HL-60 (cell line): ENCODE data around the gene ANKRD33.

Experiments
- DNase-seq, 2 experiments: peaks; one replicate each; pipeline ENCODE4 v3.0.0-alpha.2; 2010 to 2020; ENCODE audit warnings: low read depth in 1 of 2, low spot score in 1 of 2
- H3K27ac ChIP-seq: fragments of 250-450 bp; sonication (Bioruptor Pico); replicated peaks from 2 replicates; pipeline ENCODE4 v1.5.1; 2020; ENCODE audit warnings: mild to moderate bottlenecking, moderate library complexity
- H3K27me3 ChIP-seq: fragments of 250-450 bp; sonication (Bioruptor Pico); 2 replicates; pipeline ENCODE4 v1.5.1; 2021; ENCODE audit warnings: mild to moderate bottlenecking, moderate library complexity; ENCODE audit not compliant: insufficient read depth, poor library complexity, severe bottlenecking
- H3K4me3 ChIP-seq: replicated peaks from 2 replicates; pipeline ENCODE4 v1.5.1; 2011; ENCODE audit warnings: mild to moderate bottlenecking, control low read depth, low read length; ENCODE audit not compliant: insufficient read depth
- GABPA ChIP-seq: IDR thresholded peaks from 2 replicates; pipeline ENCODE4 v1.6.1; 2012; ENCODE audit warnings: low read depth
- POLR2AphosphoS5 ChIP-seq: IDR thresholded peaks from 2 replicates; pipeline ENCODE4 v1.6.1; 2012; ENCODE audit warnings: low read depth
- REST ChIP-seq: IDR thresholded peaks from 2 replicates; pipeline ENCODE4 v1.6.1; 2012; ENCODE audit warnings: low read depth; ENCODE audit not compliant: insufficient replicate concordance
- SPI1 ChIP-seq: IDR thresholded peaks from 2 replicates; pipeline ENCODE4 v1.6.1; 2012; ENCODE audit warnings: low read depth, mild to moderate bottlenecking, borderline replicate concordance
- TF ChIP-seq, protein P1 (sequence below): IDR thresholded peaks from one replicate; pipeline ENCODE4 v1.5.1; 2011; ENCODE audit warnings: low read length, control low read depth, inconsistent platforms; ENCODE audit not compliant: insufficient read depth

Gene ANKRD33

GRCh38 chr12:51847643-51848325, 40.1 kb upstream of the ANKRD33 start:
- TF ChIP-seq GABPA, result no peak
- no peak for TF ChIP-seq SPI1
- no peak for TF ChIP-seq POLR2AphosphoS5
- TF ChIP-seq, protein P1, sequence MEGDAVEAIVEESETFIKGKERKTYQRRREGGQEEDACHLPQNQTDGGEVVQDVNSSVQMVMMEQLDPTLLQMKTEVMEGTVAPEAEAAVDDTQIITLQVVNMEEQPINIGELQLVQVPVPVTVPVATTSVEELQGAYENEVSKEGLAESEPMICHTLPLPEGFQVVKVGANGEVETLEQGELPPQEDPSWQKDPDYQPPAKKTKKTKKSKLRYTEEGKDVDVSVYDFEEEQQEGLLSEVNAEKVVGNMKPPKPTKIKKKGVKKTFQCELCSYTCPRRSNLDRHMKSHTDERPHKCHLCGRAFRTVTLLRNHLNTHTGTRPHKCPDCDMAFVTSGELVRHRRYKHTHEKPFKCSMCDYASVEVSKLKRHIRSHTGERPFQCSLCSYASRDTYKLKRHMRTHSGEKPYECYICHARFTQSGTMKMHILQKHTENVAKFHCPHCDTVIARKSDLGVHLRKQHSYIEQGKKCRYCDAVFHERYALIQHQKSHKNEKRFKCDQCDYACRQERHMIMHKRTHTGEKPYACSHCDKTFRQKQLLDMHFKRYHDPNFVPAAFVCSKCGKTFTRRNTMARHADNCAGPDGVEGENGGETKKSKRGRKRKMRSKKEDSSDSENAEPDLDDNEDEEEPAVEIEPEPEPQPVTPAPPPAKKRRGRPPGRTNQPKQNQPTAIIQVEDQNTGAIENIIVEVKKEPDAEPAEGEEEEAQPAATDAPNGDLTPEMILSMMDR, result no peak
- no peak for TF ChIP-seq REST
- no peak for DNase-seq
- no peak overlapping the region for H3K4me3 ChIP-seq
- peaks cover 38% of the 10 kb centered on the region for H3K27me3 ChIP-seq
- no peak overlapping the region for H3K27ac ChIP-seq

DNA sequence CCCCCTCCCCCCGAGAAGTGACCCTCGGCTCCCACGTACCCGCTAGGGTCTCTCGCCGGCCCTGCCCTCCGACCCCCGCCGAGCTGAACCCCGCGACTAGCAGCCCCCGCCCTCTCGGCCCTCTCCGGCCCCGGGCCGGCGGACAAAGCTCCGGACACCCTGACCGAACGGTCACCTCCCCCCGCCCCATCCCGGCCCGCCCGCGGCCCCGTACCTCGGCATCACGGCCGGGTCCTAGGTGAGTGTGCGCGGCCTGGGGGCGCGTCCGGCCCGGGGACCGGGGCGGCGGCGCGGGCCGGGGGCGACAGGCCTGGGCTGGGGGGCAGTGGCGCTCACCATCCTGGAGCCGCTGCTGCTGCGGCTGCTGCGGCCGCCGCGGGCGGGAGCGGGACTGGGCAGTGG, 39.6 kb upstream of the ANKRD33 start, which contains the start of gene FIGNL2:
FIGNL2 (minus strand) TSS at position 393 of the 402 bp plus-strand sequence. CDS start 26,305 bp downstream, outside the sequence.
- Histone ChIP-seq H3K4me3 (no peak within 1 kb of the TSS), H3K27ac (no peak within 1 kb of the TSS), H3K27me3 (peaks cover 40% of the 10 kb centered on the region)
- TF ChIP-seq POLR2AphosphoS5, result no peak
- no peak for TF ChIP-seq SPI1
- TF ChIP-seq REST, result no peak
- TF ChIP-seq GABPA, result no peak
- TF ChIP-seq, protein P1, result no peak
- no peak for DNase-seq

- Histone ChIP-seq H3K27me3 (peaks cover 40% of the 10 kb centered on the region), H3K27ac (no peak overlapping the region), H3K4me3 (no peak overlapping the region)
- TF ChIP-seq, protein P1, result no peak
- no peak for TF ChIP-seq POLR2AphosphoS5
- no peak for TF ChIP-seq SPI1
- no peak for TF ChIP-seq GABPA
- no peak for TF ChIP-seq REST
- no peak for DNase-seq
Observed at GRCh38 chr12:51848841-51849735, 38.8 kb upstream of the ANKRD33 start.
